Neural progenitor cell (in vitro differentiated cells): ENCODE measurements around the gene IL2RA. TPM values are rescaled to one million over a fixed set of nuclear protein-coding genes. Genes with fewer than 3 reads are reported as not detected.
A peak's percentile ranks its signal among the peaks of the same experiment; 100 is the strongest.

Experiments used
- DNase-seq: peaks from one replicate; pipeline ENCODE4 v3.0.0-alpha.2; 2016; ENCODE audit warnings: low spot score
- H2AFZ ChIP-seq: fragments of 200-600 bp; sonication (generic); replicated peaks from 2 replicates; pipeline ENCODE4 v1.6.1; 2016; ENCODE audit warnings: antibody characterized with exemption
- H3F3A ChIP-seq: fragments of 200-600 bp; sonication (generic); 2 replicates; pipeline ENCODE4 v1.6.1; 2016; ENCODE audit warnings: antibody characterized with exemption, low read depth
- H3K27ac ChIP-seq: fragments of 200-600 bp; sonication (generic); 2 replicates; pipeline ENCODE4 v1.5.1; 2016; ENCODE audit warnings: mild to moderate bottlenecking
- H3K27me3 ChIP-seq: fragments of 200-600 bp; sonication (generic); 2 replicates; pipeline ENCODE4 v1.6.1; 2016; ENCODE audit warnings: mild to moderate bottlenecking, moderate library complexity
- H3K36me3 ChIP-seq: fragments of 200-600 bp; sonication (generic); 2 replicates; pipeline ENCODE4 v1.5.1; 2016
- H3K4me1 ChIP-seq: fragments of 200-600 bp; sonication (generic); 2 replicates; pipeline ENCODE4 v1.6.1; 2016; ENCODE audit warnings: mixed run types
- H3K4me2 ChIP-seq: fragments of 200-600 bp; sonication (generic); 2 replicates; pipeline ENCODE4 v1.6.1; 2016
- H3K4me3 ChIP-seq: fragments of 200-600 bp; sonication (generic); 2 replicates; pipeline ENCODE4 v1.5.1; 2016
- H3K79me2 ChIP-seq: fragments of 200-600 bp; sonication (generic); 2 replicates; pipeline ENCODE4 v1.6.1; 2016; ENCODE audit warnings: low read depth
- H3K9ac ChIP-seq: fragments of 200-600 bp; sonication (generic); 2 replicates; pipeline ENCODE4 v1.6.1; 2016
- H3K9me3 ChIP-seq: fragments of 200-600 bp; sonication (generic); 2 replicates; pipeline ENCODE4 v1.5.1; 2016; ENCODE audit warnings: low read depth
- H4K20me1 ChIP-seq: fragments of 200-600 bp; sonication (generic); 2 replicates; pipeline ENCODE4 v1.6.1; 2016; ENCODE audit warnings: low read depth
- H3K27ac Mint-ChIP-seq: 3 replicates; pipeline ENCODE4 v1.8.0; 2021; ENCODE audit warnings: mixed read lengths
- H3K27me3 Mint-ChIP-seq: 2 replicates; pipeline ENCODE4 v1.8.0; 2022; ENCODE audit warnings: low read depth, mild to moderate bottlenecking, inconsistent platforms, moderate library complexity, mixed read lengths; ENCODE audit not compliant: insufficient read depth
- H3K36me3 Mint-ChIP-seq: 3 replicates; pipeline ENCODE4 v1.8.0; 2021; ENCODE audit warnings: mixed read lengths
- H3K4me1 Mint-ChIP-seq: 3 replicates; pipeline ENCODE4 v1.8.0; 2021; ENCODE audit warnings: mixed read lengths
- H3K4me3 Mint-ChIP-seq: 3 replicates; pipeline ENCODE4 v1.8.0; 2021; ENCODE audit warnings: mild to moderate bottlenecking, moderate library complexity, mixed read lengths
- H3K9me3 Mint-ChIP-seq: 3 replicates; pipeline ENCODE4 v1.8.0; 2020; ENCODE audit warnings: mixed read lengths
- EZH2 ChIP-seq: fragments of 200-600 bp; sonication (generic); IDR thresholded peaks from 2 replicates; pipeline ENCODE4 v1.6.1; 2017; ENCODE audit warnings: antibody characterized with exemption, mild to moderate bottlenecking, moderate library complexity
- EZH2phosphoT487 ChIP-seq: fragments of 200-600 bp; sonication (generic); IDR thresholded peaks from 2 replicates; pipeline ENCODE4 v1.6.1; 2017; ENCODE audit warnings: antibody characterized with exemption
- total RNA-seq: library from RNA; depleted of rRNA; stranded (reverse); fragments of >200 nt; gene quantifications from 2 replicates; pipeline ENCODE4 v1.2.3, GENCODE V29; 2015; ENCODE audit warnings: low replicate concordance
- TF ChIP-seq, protein P1 (sequence below): fragments of 200-600 bp; sonication (generic); IDR thresholded peaks from 2 replicates; pipeline ENCODE4 v1.5.1; 2017; ENCODE audit warnings: antibody characterized with exemption, mild to moderate bottlenecking

Gene IL2RA
- total RNA-seq, 1 donor from 2014 or later = not detected

DNA sequence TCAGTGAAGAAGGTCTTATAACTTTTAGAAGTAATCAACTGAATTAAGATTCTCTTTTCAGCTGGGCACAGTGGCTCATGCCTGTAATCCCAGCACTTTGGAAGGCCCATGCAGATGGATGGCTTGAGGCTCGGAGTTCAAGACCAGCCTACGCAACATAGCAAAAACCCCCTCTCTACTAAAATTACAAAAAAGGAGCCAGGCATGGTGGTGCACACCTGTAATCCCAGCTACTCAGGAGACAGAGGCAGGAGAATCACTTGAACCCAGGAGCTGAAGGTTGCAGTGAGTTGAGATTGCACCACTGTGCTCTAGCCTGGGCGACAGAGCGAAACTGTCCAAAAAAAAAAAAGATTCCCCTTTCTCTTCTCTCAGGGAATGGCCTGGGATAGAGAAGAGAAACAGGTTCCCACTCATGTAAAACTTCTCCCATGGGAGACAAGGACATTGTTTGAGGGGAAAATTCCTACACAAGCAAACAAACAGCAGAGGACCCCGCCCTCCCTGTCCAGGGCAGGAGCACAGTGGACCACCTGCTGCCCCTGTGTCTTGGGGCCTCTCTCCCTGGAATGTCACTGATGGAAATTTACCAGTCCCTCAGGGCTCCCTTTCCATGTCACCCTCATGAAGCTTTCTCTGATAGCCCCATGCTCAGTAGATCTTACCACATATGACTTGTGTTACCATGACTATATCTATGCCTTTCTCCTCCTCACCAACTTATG lies 5.6 kb downstream of the IL2RA start:
- no peak overlapping the region for H3K4me3 ChIP-seq
- no peak overlapping the region for H3K4me2 ChIP-seq
- no peak overlapping the region for H3K9ac ChIP-seq
- no peaks in the 10 kb centered on the region for H3K9me3 Mint-ChIP-seq
- H3K27ac Mint-ChIP-seq = no peak overlapping the region
- H3K79me2 ChIP-seq = no peaks in the 10 kb centered on the region
- H4K20me1 ChIP-seq = no peaks in the 10 kb centered on the region
- TF ChIP-seq, protein P1, sequence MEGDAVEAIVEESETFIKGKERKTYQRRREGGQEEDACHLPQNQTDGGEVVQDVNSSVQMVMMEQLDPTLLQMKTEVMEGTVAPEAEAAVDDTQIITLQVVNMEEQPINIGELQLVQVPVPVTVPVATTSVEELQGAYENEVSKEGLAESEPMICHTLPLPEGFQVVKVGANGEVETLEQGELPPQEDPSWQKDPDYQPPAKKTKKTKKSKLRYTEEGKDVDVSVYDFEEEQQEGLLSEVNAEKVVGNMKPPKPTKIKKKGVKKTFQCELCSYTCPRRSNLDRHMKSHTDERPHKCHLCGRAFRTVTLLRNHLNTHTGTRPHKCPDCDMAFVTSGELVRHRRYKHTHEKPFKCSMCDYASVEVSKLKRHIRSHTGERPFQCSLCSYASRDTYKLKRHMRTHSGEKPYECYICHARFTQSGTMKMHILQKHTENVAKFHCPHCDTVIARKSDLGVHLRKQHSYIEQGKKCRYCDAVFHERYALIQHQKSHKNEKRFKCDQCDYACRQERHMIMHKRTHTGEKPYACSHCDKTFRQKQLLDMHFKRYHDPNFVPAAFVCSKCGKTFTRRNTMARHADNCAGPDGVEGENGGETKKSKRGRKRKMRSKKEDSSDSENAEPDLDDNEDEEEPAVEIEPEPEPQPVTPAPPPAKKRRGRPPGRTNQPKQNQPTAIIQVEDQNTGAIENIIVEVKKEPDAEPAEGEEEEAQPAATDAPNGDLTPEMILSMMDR = no peak
- TF ChIP-seq EZH2phosphoT487 (no peak), EZH2 (no peak)
- no peak overlapping the region for H2AFZ ChIP-seq
- H3K4me3 Mint-ChIP-seq = no peak overlapping the region
- peaks cover 10% of the 10 kb centered on the region for H3K27me3 Mint-ChIP-seq
- peaks cover 4% of the 10 kb centered on the region for H3K4me1 Mint-ChIP-seq
- no peaks in the 10 kb centered on the region for H3K36me3 Mint-ChIP-seq
- H3K27ac ChIP-seq = no peak overlapping the region
- peak; percentile 13 for DNase-seq
- H3K4me1 ChIP-seq = no peaks in the 10 kb centered on the region
- no peaks in the 10 kb centered on the region for H3K27me3 ChIP-seq
- no peaks in the 10 kb centered on the region for H3F3A ChIP-seq
- H3K9me3 ChIP-seq = no peaks in the 10 kb centered on the region
- H3K36me3 ChIP-seq = no peaks in the 10 kb centered on the region

DNA sequence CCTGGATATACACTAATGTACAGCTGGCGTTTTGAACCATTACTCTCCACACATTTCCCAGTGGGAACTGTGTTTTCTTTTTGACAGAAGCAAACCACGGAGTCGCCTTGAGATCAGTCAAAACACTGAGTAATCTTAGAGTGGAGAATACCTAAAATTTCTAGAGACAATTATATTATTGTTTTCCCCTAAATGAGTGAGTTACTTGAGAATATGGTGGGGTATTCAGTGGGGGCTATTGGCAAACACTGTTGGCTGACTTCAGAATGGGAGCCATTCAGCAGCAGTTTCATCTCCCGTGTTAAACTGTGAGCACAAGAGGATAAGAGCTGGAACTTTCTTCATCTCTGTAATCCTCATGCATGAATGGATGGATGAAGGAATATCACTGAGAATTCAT lies 6.2 kb downstream of the IL2RA start:
- H3K4me3 Mint-ChIP-seq = no peak overlapping the region
- H3F3A ChIP-seq = no peaks in the 10 kb centered on the region
- no peaks in the 10 kb centered on the region for H3K36me3 ChIP-seq
- no peak overlapping the region for H3K9ac ChIP-seq
- H3K27ac Mint-ChIP-seq = no peak overlapping the region
- peaks cover 4% of the 10 kb centered on the region for H3K4me1 Mint-ChIP-seq
- no peaks in the 10 kb centered on the region for H3K4me1 ChIP-seq
- H2AFZ ChIP-seq = no peak overlapping the region
- H3K36me3 Mint-ChIP-seq = no peaks in the 10 kb centered on the region
- H3K9me3 ChIP-seq = no peaks in the 10 kb centered on the region
- no peak for TF ChIP-seq EZH2
- TF ChIP-seq, protein P1 = no peak
- TF ChIP-seq EZH2phosphoT487 = no peak
- H3K4me3 ChIP-seq = no peak overlapping the region
- no peak for DNase-seq
- peaks cover 10% of the 10 kb centered on the region for H3K27me3 Mint-ChIP-seq
- H3K27me3 ChIP-seq = no peaks in the 10 kb centered on the region
- no peak overlapping the region for H3K4me2 ChIP-seq
- H4K20me1 ChIP-seq = no peaks in the 10 kb centered on the region
- no peaks in the 10 kb centered on the region for H3K79me2 ChIP-seq
- no peak overlapping the region for H3K27ac ChIP-seq
- no peaks in the 10 kb centered on the region for H3K9me3 Mint-ChIP-seq

DNA sequence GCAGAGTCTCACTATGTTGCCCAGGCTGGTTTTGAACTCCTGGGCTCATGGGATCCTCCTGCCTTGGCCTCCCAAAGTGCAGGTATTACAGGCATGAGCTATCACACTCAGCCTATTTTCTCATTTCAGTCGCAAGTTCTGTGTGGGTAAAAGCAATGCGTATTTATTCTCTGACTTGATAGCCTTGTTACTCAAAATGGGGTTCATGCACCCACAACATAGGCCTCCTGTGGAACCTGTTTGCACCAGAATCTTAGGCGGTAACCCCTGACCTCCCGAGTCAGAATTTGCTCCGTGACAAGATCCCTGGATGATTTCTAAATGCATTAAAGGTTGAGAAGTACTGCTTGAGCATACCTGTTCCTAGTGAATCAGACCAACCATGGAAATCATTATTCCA lies 7.3 kb downstream of the IL2RA start:
- Histone ChIP-seq H3K4me2 (no peak overlapping the region), H3K79me2 (no peaks in the 10 kb centered on the region), H4K20me1 (no peaks in the 10 kb centered on the region), H2AFZ (no peak overlapping the region), H3K27me3 (no peaks in the 10 kb centered on the region), H3F3A (no peaks in the 10 kb centered on the region), H3K4me3 (no peak overlapping the region), H3K36me3 (no peaks in the 10 kb centered on the region), H3K9ac (no peak overlapping the region), H3K9me3 (no peaks in the 10 kb centered on the region), H3K4me1 (no peaks in the 10 kb centered on the region), H3K27ac (no peak overlapping the region)
- Mint-ChIP-seq H3K4me3 (no peak overlapping the region), H3K9me3 (no peaks in the 10 kb centered on the region), H3K27ac (no peak overlapping the region), H3K36me3 (no peaks in the 10 kb centered on the region), H3K4me1 (peaks cover 4% of the 10 kb centered on the region), H3K27me3 (peaks cover 12% of the 10 kb centered on the region)
- DNase-seq = no peak
- TF ChIP-seq, protein P1 = no peak
- TF ChIP-seq EZH2phosphoT487 (no peak), EZH2 (no peak)
